Coronary artery (tissue), 2 donors: ENCODE measurements around the gene RALGAPA2.

Experiments used
- DNase-seq: peaks from one replicate; pipeline ENCODE4 v3.0.0-alpha.2; 2017; ENCODE audit warnings: low spot score
- H3K27ac ChIP-seq, 2 donors: fragments of 200-600 bp; sonication (generic); one replicate each; pipeline ENCODE4 v1.5.1; 2016 to 2019
- H3K4me3 ChIP-seq: fragments of 200-600 bp; sonication (generic); 2 replicates; pipeline ENCODE4 v1.5.1; 2016; ENCODE audit warnings: mild to moderate bottlenecking, moderate library complexity
- TF ChIP-seq, protein P1 (sequence below): fragments of 200-600 bp; sonication (generic); IDR thresholded peaks from one replicate; pipeline ENCODE4 v1.5.1; 2019; ENCODE audit warnings: antibody characterized with exemption

Gene RALGAPA2

DNA sequence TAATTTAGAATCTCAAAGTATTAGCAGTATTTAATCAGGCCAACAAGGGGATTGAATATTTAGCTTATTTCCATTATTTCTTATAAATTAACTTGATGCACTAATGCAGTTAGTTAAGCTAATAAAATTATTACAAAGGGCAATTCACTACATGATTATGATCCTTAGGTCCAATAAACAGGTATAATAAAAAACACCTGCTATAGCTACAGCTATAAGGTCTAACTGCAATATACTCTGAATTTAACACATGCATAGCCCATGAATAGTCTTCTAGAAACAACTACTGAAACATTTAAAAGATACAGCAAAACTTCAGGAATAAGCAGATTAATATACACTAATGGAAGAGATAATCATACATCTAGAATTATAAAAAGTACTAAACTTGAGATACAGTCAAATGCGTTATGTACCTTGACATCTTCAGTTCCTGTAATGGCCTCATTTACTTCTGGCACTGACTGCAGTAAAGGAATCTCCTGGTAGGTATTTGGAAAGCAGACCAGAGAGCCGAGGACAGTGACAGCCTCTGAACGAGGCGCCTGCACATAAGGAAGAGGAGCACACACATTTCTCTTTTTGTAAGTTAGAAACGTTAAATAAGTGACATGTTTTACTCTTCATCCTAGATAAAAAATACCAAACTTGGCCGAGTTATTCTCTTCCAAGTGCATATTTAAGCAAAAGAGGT is 176.1 kb downstream of the RALGAPA2 start:
- TF ChIP-seq, protein P1, sequence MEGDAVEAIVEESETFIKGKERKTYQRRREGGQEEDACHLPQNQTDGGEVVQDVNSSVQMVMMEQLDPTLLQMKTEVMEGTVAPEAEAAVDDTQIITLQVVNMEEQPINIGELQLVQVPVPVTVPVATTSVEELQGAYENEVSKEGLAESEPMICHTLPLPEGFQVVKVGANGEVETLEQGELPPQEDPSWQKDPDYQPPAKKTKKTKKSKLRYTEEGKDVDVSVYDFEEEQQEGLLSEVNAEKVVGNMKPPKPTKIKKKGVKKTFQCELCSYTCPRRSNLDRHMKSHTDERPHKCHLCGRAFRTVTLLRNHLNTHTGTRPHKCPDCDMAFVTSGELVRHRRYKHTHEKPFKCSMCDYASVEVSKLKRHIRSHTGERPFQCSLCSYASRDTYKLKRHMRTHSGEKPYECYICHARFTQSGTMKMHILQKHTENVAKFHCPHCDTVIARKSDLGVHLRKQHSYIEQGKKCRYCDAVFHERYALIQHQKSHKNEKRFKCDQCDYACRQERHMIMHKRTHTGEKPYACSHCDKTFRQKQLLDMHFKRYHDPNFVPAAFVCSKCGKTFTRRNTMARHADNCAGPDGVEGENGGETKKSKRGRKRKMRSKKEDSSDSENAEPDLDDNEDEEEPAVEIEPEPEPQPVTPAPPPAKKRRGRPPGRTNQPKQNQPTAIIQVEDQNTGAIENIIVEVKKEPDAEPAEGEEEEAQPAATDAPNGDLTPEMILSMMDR, result no peak
- no peak for DNase-seq
- no peak overlapping the region for H3K4me3 ChIP-seq
- no peak overlapping the region for H3K27ac ChIP-seq

DNA sequence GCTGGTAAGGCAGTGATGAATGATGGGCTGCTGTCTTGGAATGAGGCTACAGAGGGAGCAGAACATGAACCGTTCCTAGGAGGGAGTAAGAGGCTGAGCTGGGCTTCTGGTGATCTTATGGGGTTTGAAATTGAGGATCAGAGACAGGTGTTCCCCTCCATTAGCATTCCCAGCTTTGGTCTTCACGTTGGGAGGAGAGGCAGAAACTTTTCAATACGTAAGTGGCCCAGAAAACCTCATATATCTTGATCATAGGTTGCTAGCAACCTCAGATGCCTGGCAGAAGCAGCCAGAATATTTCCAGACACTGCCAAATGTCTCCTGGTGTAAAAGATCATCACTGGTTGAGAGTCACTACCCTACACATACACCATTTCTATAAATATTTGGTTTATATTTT is 177.4 kb downstream of the RALGAPA2 start:
- Histone ChIP-seq H3K27ac (no peak overlapping the region), H3K4me3 (no peak overlapping the region)
- TF ChIP-seq, protein P1, result no peak
- no peak for DNase-seq

DNA sequence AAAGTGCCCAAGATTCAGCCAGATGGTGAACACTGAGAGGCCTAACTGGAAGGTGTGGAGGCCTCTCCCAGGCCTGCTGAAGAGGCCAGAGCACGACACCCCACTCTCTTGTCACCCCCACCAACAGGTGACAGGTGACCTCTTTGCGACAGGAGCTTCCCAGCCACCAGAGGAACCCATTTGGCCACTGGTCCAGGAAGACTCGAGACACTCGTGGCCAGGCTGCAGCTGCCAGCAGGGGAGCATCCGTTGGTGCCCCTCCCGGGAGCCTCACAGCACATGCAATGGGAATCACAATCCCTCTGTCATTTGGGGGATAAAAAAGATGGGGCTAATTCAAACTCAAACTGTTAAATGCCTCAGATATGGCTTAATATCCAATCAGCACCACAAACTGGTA is 181.2 kb downstream of the RALGAPA2 start:
- no peak overlapping the region for H3K4me3 ChIP-seq
- H3K27ac ChIP-seq, result no peak overlapping the region
- no peak for DNase-seq
- TF ChIP-seq, protein P1, result no peak

GRCh38 chr20:20530428-20531151 is 181.9 kb downstream of the RALGAPA2 start:
- no peak overlapping the region for H3K27ac ChIP-seq
- no peak overlapping the region for H3K4me3 ChIP-seq
- TF ChIP-seq, protein P1, result no peak
- no peak for DNase-seq

GRCh38 chr20:20529597-20529996 is 182.8 kb downstream of the RALGAPA2 start:
- H3K4me3 ChIP-seq, result no peak overlapping the region
- TF ChIP-seq, protein P1, result no peak
- H3K27ac ChIP-seq, result no peak overlapping the region
- DNase-seq, result no peak

DNA sequence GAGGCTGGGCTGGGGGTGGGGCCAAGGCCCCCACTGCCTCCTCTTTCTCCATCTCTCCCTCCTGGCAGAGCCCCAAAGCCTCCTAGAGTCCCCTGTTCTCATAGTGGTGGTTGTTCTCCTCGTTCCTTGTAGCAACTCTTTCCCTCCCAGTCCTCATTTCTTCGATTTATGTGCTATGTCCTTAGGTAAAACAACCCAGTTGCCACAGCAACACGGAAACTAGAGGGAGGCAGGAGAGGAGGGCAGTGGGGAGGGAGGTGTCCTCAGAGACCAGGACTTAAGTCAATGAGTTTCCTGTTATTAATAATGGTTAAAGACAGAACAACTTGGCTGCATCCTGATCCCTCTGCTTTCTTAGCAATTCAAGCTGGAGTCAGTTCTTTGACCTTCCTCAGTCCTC is 183.6 kb downstream of the RALGAPA2 start:
- TF ChIP-seq, protein P1, result no peak
- no peak overlapping the region for H3K4me3 ChIP-seq
- no peak for DNase-seq
- no peak overlapping the region for H3K27ac ChIP-seq

- TF ChIP-seq, protein P1, result no peak
- H3K4me3 ChIP-seq, result no peak overlapping the region
- no peak for DNase-seq
- H3K27ac ChIP-seq, result no peak overlapping the region
These were observed 184.8 kb downstream of the RALGAPA2 start for GRCh38 chr20:20527661-20528060.
